Esophagus (tissue), 2 donors: Measurements from ENCODE around the gene GABARAP. TPM values are rescaled to one million over a fixed set of nuclear protein-coding genes. Genes with fewer than 3 reads are reported as not detected.

ENCODE experiments used
- H3K27ac ChIP-seq, 2 donors: one replicate each; pipeline ENCODE4 v1.5.1; 2013; ENCODE audit warnings: low read depth in 2 of 2, mild to moderate bottlenecking in 2 of 2, inconsistent platforms in 1 of 2, low read length in 1 of 2, moderate library complexity in 1 of 2
- H3K27me3 ChIP-seq, 2 donors: one replicate each; pipeline ENCODE4 v1.6.1; 2013; ENCODE audit warnings: low read length in 2 of 2, control low read depth in 1 of 2, mild to moderate bottlenecking in 1 of 2; ENCODE audit not compliant: insufficient read depth in 2 of 2, control insufficient read depth in 1 of 2
- H3K36me3 ChIP-seq, 2 donors: one replicate each; pipeline ENCODE4 v1.6.1; 2013; ENCODE audit warnings: low read length in 1 of 2; ENCODE audit not compliant: control insufficient read depth in 2 of 2, insufficient read depth in 2 of 2
- H3K4me1 ChIP-seq, 2 donors: one replicate each; pipeline ENCODE4 v1.6.1; 2013; ENCODE audit warnings: low read length in 1 of 2; ENCODE audit not compliant: control insufficient read depth in 2 of 2, insufficient read depth in 2 of 2
- H3K4me3 ChIP-seq, 2 donors: one replicate each; pipeline ENCODE4 v1.5.1; 2013; ENCODE audit warnings: low read length in 2 of 2, mild to moderate bottlenecking in 2 of 2, low read depth in 1 of 2, moderate library complexity in 1 of 2
- H3K9me3 ChIP-seq, 2 donors: one replicate each; pipeline ENCODE4 v1.6.1; 2013; ENCODE audit warnings: mild to moderate bottlenecking in 2 of 2, low read depth in 1 of 2, low read length in 1 of 2, moderate library complexity in 1 of 2; ENCODE audit not compliant: control insufficient read depth in 2 of 2, insufficient read depth in 1 of 2
- WGBS, 2 donors: extraction: QIAGEN DNeasy Blood & Tissue Kit; methylation state at CpG; one replicate each; pipeline ENCODE4 v1.1.7; 2013; 5-methylcytosine and 5-hydroxymethylcytosine counted together
- polyA plus RNA-seq, 2 donors: library from polyadenylated mRNA; stranded (reverse); fragments of 200-250 nt; gene quantifications; one replicate each; pipeline ENCODE4 v1.2.3, GENCODE V29; 2013
- donor health status: healthy with polysubstance abuse.
- donor health status: Bipolar disorder and iron deficiency.

The GABARAP gene
- polyA plus RNA-seq, 2 donors = 354 to 393 TPM

GRCh38 chr17:7213895-7214299, 28.4 kb downstream of the GABARAP start:
- Histone ChIP-seq H3K9me3 (no peaks in the 10 kb centered on the region), H3K4me3 (peak overlapping the region in 1 of 2 donors; percentile 42), H3K36me3 (no peaks in the 10 kb centered on the region), H3K4me1 (peaks cover 0 to 5% of the 10 kb centered on the region in 2 donors), H3K27ac (peak overlapping the region in 1 of 2 donors; percentile 68), H3K27me3 (no peaks in the 10 kb centered on the region)
- WGBS, 2 donors = 4 to 8% methylated on average over 15 of the region's 15 CpGs

DNA sequence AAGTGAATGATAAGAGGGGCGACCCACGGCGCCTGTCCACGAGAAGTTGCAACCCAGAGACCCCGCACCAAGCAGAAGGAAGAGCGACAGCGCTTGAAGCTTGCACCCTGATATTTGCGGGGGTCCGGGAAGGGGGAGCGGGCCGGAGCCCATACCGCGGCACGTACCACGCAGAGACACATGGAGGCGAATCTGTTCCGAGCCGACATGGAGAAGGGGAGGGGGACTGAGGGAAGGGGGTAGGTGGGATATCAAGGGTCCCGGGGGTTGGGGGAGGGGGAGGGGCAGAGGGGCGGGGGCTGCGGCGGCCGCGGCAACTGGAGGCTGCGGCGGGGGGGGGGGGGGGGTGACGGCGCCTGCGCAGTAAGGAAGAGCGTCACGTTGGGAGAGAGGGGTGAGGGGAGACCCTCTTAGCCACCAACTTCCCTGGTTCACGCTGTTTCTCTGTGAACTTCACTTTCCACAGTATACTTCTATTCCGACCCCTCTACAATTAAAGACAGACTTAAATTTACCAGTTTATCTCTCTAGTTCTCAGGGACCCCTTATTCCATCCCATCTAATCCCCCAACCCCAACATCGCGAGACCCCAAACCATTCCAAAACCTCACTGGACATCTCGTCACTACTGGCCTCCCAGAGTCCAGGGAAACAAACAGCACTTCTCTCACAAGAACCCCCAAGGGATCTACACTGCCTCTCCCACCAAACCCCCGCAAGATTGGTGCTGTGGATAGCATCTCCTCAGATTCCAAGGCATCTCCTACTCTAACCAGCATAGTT, 30.6 kb downstream of the GABARAP start:
- H3K27ac ChIP-seq = no peak overlapping the region
- WGBS, 2 donors = 38 to 56% methylated on average over 17 to 36 of the region's 37 CpGs
- H3K4me1 ChIP-seq = peaks cover 2 to 4% of the 10 kb centered on the region in 2 donors
- H3K27me3 ChIP-seq = no peaks in the 10 kb centered on the region
- H3K36me3 ChIP-seq = no peaks in the 10 kb centered on the region
- H3K9me3 ChIP-seq = no peaks in the 10 kb centered on the region
- no peak overlapping the region for H3K4me3 ChIP-seq

DNA sequence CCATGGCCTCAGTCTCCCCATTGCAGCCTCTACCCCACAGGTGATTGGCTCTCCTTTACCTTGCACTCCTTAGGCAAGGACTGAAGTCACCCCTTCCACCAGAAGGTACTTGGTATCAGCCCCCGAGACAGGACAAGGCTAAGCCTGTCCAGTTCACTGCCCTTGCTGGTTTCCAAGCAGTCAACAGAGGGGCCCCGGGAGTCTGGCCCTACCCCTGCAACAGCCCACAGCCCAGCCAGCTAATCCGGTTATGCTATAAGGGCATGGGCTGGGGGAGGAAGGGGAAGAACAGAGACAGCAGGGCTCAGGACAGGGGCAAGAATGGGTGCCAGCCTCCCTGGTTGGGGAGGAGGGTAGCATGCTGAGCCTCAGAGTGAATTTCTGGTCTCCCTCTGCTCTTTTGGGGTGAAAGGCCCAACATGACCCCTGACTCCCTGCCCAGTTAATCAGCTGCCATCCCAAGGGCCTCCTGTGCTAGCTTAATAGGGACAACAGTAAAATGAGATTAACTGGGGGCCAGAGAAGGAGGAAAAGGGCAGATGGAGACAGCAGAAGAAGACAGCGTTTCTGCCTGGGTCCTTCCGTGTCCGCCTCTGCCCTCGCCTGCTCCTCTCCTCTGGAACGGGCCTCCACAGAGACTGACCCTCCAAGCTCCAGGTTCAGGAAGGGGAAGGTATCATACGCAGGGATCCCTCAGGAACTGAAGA, 33.3 kb downstream of the GABARAP start:
- Histone ChIP-seq H3K27ac (no peak overlapping the region), H3K27me3 (no peaks in the 10 kb centered on the region), H3K9me3 (no peaks in the 10 kb centered on the region), H3K36me3 (peaks cover 0 to 4% of the 10 kb centered on the region in 2 donors), H3K4me3 (no peak overlapping the region), H3K4me1 (peaks cover 3 to 13% of the 10 kb centered on the region in 2 donors)
- 86 to 88% methylated on average over 9 of the region's 9 CpGs for WGBS, 2 donors

DNA sequence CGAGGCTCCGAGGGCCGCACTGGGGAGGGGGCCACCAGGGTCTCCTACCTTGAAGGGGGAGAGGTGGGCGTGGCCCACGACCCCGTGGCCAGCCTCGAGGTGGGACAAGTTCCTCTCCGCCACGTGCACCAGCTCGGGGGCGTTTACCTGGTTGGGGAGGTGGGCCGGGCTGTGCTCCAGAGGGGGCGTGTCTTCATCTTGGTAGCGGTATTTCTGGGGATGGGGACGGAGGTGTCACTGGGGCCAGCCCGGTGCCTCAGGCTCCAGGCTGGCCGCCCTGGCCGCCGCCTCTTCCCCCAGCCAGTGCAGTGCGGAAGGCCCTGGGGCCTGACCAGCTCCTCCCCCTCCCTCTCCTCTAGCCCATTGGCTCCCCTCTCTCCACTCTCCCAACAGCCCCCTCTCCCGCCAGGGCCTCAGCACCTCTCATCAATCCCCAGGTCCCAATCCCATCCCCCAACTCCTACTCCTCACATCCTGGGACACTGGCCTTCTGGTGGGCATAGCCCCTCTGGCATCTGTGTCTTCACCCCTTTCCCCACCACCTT, 34.1 kb downstream of the GABARAP start:
- Histone ChIP-seq H3K4me3 (no peak overlapping the region), H3K36me3 (peaks cover 0 to 11% of the 10 kb centered on the region in 2 donors), H3K27me3 (no peaks in the 10 kb centered on the region), H3K27ac (no peak overlapping the region), H3K4me1 (peaks cover 3 to 13% of the 10 kb centered on the region in 2 donors), H3K9me3 (no peaks in the 10 kb centered on the region)
- WGBS, 2 donors = 66 to 69% methylated on average over 21 of the region's 21 CpGs

- no peaks in the 10 kb centered on the region for H3K27me3 ChIP-seq
- peaks cover 0 to 17% of the 10 kb centered on the region in 2 donors for H3K36me3 ChIP-seq
- 79 to 86% methylated on average over 24 of the region's 24 CpGs for WGBS, 2 donors
- peaks cover 3 to 13% of the 10 kb centered on the region in 2 donors for H3K4me1 ChIP-seq
- no peak overlapping the region for H3K4me3 ChIP-seq
- no peaks in the 10 kb centered on the region for H3K9me3 ChIP-seq
- H3K27ac ChIP-seq = no peak overlapping the region
Observed at GRCh38 chr17:7207120-7208001, 34.9 kb downstream of the GABARAP start.

DNA sequence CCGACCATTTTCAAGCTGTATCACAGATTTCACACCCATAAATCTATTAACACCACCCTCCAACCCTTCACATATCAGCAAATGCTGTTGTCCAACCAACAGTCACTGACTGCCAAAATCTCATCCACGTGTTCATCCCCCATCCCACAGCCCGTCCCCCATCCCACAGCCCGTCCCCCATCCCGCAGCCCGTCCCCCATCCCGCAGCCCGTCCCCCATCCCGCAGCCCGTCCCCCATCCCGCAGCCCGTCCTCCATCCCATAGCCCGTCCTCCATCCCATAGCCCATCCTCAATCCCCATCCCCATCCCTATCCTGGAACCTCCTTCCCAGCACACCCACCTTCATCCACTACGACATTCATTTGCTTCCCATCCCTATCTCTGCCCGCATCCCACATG, 36.7 kb downstream of the GABARAP start:
- Histone ChIP-seq H3K27me3 (no peaks in the 10 kb centered on the region), H3K9me3 (no peaks in the 10 kb centered on the region), H3K27ac (no peak overlapping the region), H3K4me1 (peaks cover 3 to 13% of the 10 kb centered on the region in 2 donors), H3K36me3 (peaks cover 0 to 17% of the 10 kb centered on the region in 2 donors), H3K4me3 (peak overlapping the region; percentile 47 to 57)
- WGBS, 2 donors = 50 to 57% methylated on average over 15 of the region's 15 CpGs

- peaks cover 3 to 13% of the 10 kb centered on the region in 2 donors for H3K4me1 ChIP-seq
- WGBS, 2 donors = 1 to 3% methylated on average over 34 of the region's 34 CpGs
- H3K27ac ChIP-seq = peak overlapping the region; percentile 32 to 77
- H3K4me3 ChIP-seq = peak overlapping the region; percentile 47 to 57
- no peaks in the 10 kb centered on the region for H3K27me3 ChIP-seq
- peaks cover 0 to 17% of the 10 kb centered on the region in 2 donors for H3K36me3 ChIP-seq
- no peaks in the 10 kb centered on the region for H3K9me3 ChIP-seq
Observed at GRCh38 chr17:7204828-7205461, 37.3 kb downstream of the GABARAP start.

- peak overlapping the region in 1 of 2 donors; percentile 77 for H3K27ac ChIP-seq
- no peaks in the 10 kb centered on the region for H3K9me3 ChIP-seq
- 79 to 81% methylated on average over 15 of the region's 15 CpGs for WGBS, 2 donors
- peaks cover 3 to 13% of the 10 kb centered on the region in 2 donors for H3K4me1 ChIP-seq
- H3K36me3 ChIP-seq = peaks cover 0 to 17% of the 10 kb centered on the region in 2 donors
- no peaks in the 10 kb centered on the region for H3K27me3 ChIP-seq
- peak overlapping the region in 1 of 2 donors; percentile 47 for H3K4me3 ChIP-seq
Observed at GRCh38 chr17:7204336-7204735, 37.9 kb downstream of the GABARAP start.
